ENCODE measurements around the gene STON1. TPM values are rescaled to one million over a fixed set of nuclear protein-coding genes. Genes with fewer than 3 reads are reported as not detected.

The STON1 gene
- total RNA-seq, 4 donors from 2014 or later, result 21.4 to 39.2 (median 27.1) TPM

- no peak for DNase-seq
- Histone ChIP-seq H3K9me3 (no peaks in the 10 kb centered on the region), H3K27ac (no peak overlapping the region), H3K4me1 (no peaks in the 10 kb centered on the region), H3K4me3 (no peak overlapping the region), H3K27me3 (no peaks in the 10 kb centered on the region), H3K36me3 (no peaks in the 10 kb centered on the region)
- TF ChIP-seq POLR2A (IDR thresholded peaks at IDR 0.05) (no peak), POLR2AphosphoS5 (IDR thresholded peaks at IDR 0.05) (no peak), EP300 (IDR thresholded peaks at IDR 0.05; ENCODE audit: low read depth) (no peak), CTCF (IDR thresholded peaks at IDR 0.05) (no peak)
- intact Hi-C loops (cut with DNase I; ENCODE audit: low total_unique reads) (no loop called here), in situ Hi-C loops (cut with MboI; ENCODE audit: low pct_ligation_motif_present in 1 of 4, low pct_unique_long_range_greater_than_20kb in 1 of 4, low sequenced_read_pairs in 3 of 4) (no loop called here)
These were observed 96.1 kb downstream of the STON1 start for GRCh38 chr2:48626047-48626446.

GRCh38 chr2:48633143-48633542 is 103.2 kb downstream of the STON1 start:
- 76 to 78% methylated on average over 5 of the region's 5 CpGs for WGBS, 2 donors (ENCODE audit: low coverage in 1 of 2)
- Histone ChIP-seq H3K27me3 (no peaks in the 10 kb centered on the region), H3K4me1 (no peaks in the 10 kb centered on the region), H3K27ac (no peak overlapping the region), H3K36me3 (no peaks in the 10 kb centered on the region), H3K4me3 (no peak overlapping the region), H3K9me3 (no peaks in the 10 kb centered on the region)
- in situ Hi-C loops (cut with MboI; ENCODE audit: low pct_ligation_motif_present in 1 of 4, low pct_unique_long_range_greater_than_20kb in 1 of 4, low sequenced_read_pairs in 3 of 4), result no loop called here
- no peak for DNase-seq
- TF ChIP-seq POLR2A (IDR thresholded peaks at IDR 0.05) (no peak), EP300 (IDR thresholded peaks at IDR 0.05; ENCODE audit: low read depth) (no peak), POLR2AphosphoS5 (IDR thresholded peaks at IDR 0.05) (no peak), CTCF (IDR thresholded peaks at IDR 0.05) (no peak)
- intact Hi-C loops (cut with DNase I; ENCODE audit: low total_unique reads), result no loop called here

- no peaks in the 10 kb centered on the region for H3K9me3 ChIP-seq
- no peaks in the 10 kb centered on the region for H3K4me1 ChIP-seq
- H3K4me3 ChIP-seq, result no peak overlapping the region
- no peak for TF ChIP-seq EP300 (IDR thresholded peaks at IDR 0.05; ENCODE audit: low read depth)
- no peak for TF ChIP-seq POLR2AphosphoS5 (IDR thresholded peaks at IDR 0.05)
- intact Hi-C loops (cut with DNase I; ENCODE audit: low total_unique reads), result no loop called here
- no peak for DNase-seq
- in situ Hi-C loops (cut with MboI; ENCODE audit: low pct_ligation_motif_present in 1 of 4, low pct_unique_long_range_greater_than_20kb in 1 of 4, low sequenced_read_pairs in 3 of 4), result no loop called here
- WGBS, 2 donors (ENCODE audit: low coverage in 1 of 2), result 50 to 78% methylated on average over 1 to 2 of the region's 2 CpGs
- no peak overlapping the region for H3K27ac ChIP-seq
- no peaks in the 10 kb centered on the region for H3K27me3 ChIP-seq
- no peaks in the 10 kb centered on the region for H3K36me3 ChIP-seq
These were observed 105.8 kb downstream of the STON1 start for GRCh38 chr2:48635786-48636185.

- H3K4me1 ChIP-seq, result no peaks in the 10 kb centered on the region
- intact Hi-C loops (cut with DNase I; ENCODE audit: low total_unique reads) (no loop called here), in situ Hi-C loops (cut with MboI; ENCODE audit: low pct_ligation_motif_present in 1 of 4, low pct_unique_long_range_greater_than_20kb in 1 of 4, low sequenced_read_pairs in 3 of 4) (no loop called here)
- no peaks in the 10 kb centered on the region for H3K36me3 ChIP-seq
- no peak for TF ChIP-seq EP300 (IDR thresholded peaks at IDR 0.05; ENCODE audit: low read depth)
- TF ChIP-seq CTCF (IDR thresholded peaks at IDR 0.05), result no peak
- TF ChIP-seq POLR2AphosphoS5 (IDR thresholded peaks at IDR 0.05), result no peak
- no peak for TF ChIP-seq POLR2A (IDR thresholded peaks at IDR 0.05)
- H3K27me3 ChIP-seq, result no peaks in the 10 kb centered on the region
- 49% methylated on average over 1 of the region's 1 CpG; no CpG with 5 or more reads in 1 of the 2 donors for WGBS, 2 donors (ENCODE audit: low coverage in 1 of 2)
- DNase-seq, result no peak
- no peak overlapping the region for H3K4me3 ChIP-seq
- no peak overlapping the region for H3K27ac ChIP-seq
- no peaks in the 10 kb centered on the region for H3K9me3 ChIP-seq
These were observed 108.3 kb downstream of the STON1 start for GRCh38 chr2:48638261-48638660.

Small RNA genes lying within 50 kb of the gene (small RNA-seq; reads per million reads assigned to genes)
- gene RNU6-282P (0 reads per million in 4 donors), gene TPT1P11 (0 reads per million in 4 donors)

Other genes starting within 250 kb of the STON1 start
- 10 to 100 TPM; 20.2 to 42.2 (median 23.6) TPM for gene FOXN2, start 215.5 kb upstream of the STON1 start, total RNA-seq
- 100 to 1,000 TPM in 1 of 4 donors, 10 to 100 TPM in 3; 30.3 to 101 (median 46.1) TPM for gene PPP1R21, start 89.4 kb upstream of the STON1 start, total RNA-seq
- 10 to 100 TPM in 1 of 4 donors, 1 to 10 TPM in 2, not detected in 1; 1.6 to 15.2 (median 9.2) TPM for gene GTF2A1L, start 87.7 kb downstream of the STON1 start, total RNA-seq
- not detected for gene LHCGR, start 225.6 kb downstream of the STON1 start, total RNA-seq

Data from transverse colon (tissue), 4 donors.